SK-N-SH (cell line): ENCODE results near the gene MARK3. TPM values are rescaled to one million over a fixed set of nuclear protein-coding genes. Genes with fewer than 3 reads are reported as not detected.
"Not testable (repeated sequence)": the region's sequence is repeated elsewhere in the genome, so short reads cannot be mapped to it uniquely, and the experiment has no call there.

Experiments used
- CTCF ChIA-PET: fragments of 300-600, 350-600 bp; formaldehyde crosslinking; extraction: SDS; loops from one replicate; lab custom pipeline; 2021; lab: Yijun Ruan, JAX
- POLR2A ChIA-PET: fragments of 350-600 bp; sonication (Branson Sonifier 250); formaldehyde crosslinking; extraction: SDS; loops from one replicate; lab custom pipeline; 2020; ENCODE audit warnings: antibody characterized with exemption, inconsistent platforms; lab: Yijun Ruan, JAX
- DNase-seq: peaks from one replicate; pipeline ENCODE4 v3.0.0; 2012
- H2AFZ ChIP-seq: fragments of 200-600 bp; sonication (generic); 2 replicates; pipeline ENCODE4 v1.8.1; 2016; ENCODE audit warnings: antibody characterized with exemption, mild to moderate bottlenecking, low read depth
- H3F3A ChIP-seq: fragments of 200-600 bp; sonication (generic); replicated peaks from 2 replicates; pipeline ENCODE3; 2016; ENCODE audit warnings: antibody characterized with exemption, mild to moderate bottlenecking; ENCODE audit not compliant: insufficient read depth
- H3K27ac ChIP-seq, 2 experiments: fragments of 200-500 bp in 1 of 2; fragments of 200-600 bp in 1 of 2; sonication (Bioruptor generic) in 1 of 2; sonication (generic), shearing (Covaris generic) in 1 of 2; 2 replicates each; pipeline versions ENCODE4 v1.5.1 to v1.6.1; 2014 to 2016; ENCODE audit warnings: low read depth in 2 of 2, inconsistent platforms in 1 of 2, low read length in 1 of 2, mild to moderate bottlenecking in 1 of 2, mixed read lengths in 1 of 2
- H3K27me3 ChIP-seq: fragments of 200-600 bp; sonication (generic), shearing (Covaris generic); 2 replicates; pipeline ENCODE4 v1.6.1; 2016; ENCODE audit warnings: mixed run types; ENCODE audit not compliant: insufficient read depth
- H3K36me3 ChIP-seq, 2 experiments: fragments of 200-500 bp in 1 of 2; fragments of 200-600 bp in 1 of 2; sonication (Bioruptor generic) in 1 of 2; sonication (generic) in 1 of 2; replicated peaks in 1 of 2; 2 replicates each; pipeline versions ENCODE3 to v1.5.1; 2014 to 2016; ENCODE audit warnings: low read length in 1 of 2, mild to moderate bottlenecking in 1 of 2; ENCODE audit not compliant: insufficient read depth in 2 of 2, control insufficient read depth in 1 of 2
- H3K4me1 ChIP-seq, 2 experiments: fragments of 200-500 bp in 1 of 2; fragments of 200-600 bp in 1 of 2; sonication (Bioruptor generic) in 1 of 2; sonication (generic), shearing (Covaris generic) in 1 of 2; 2 replicates each; pipeline versions ENCODE4 v1.5.1 to v1.6.1; 2014 to 2016; ENCODE audit warnings: low read depth in 1 of 2, low read length in 1 of 2, mixed run types in 1 of 2; ENCODE audit not compliant: insufficient read depth in 2 of 2, control insufficient read depth in 1 of 2
- H3K4me2 ChIP-seq: fragments of 200-600 bp; sonication (generic), shearing (Covaris generic); 2 replicates; pipeline ENCODE4 v1.6.1; 2017; ENCODE audit warnings: mixed run types
- H3K4me3 ChIP-seq, 2 experiments: fragments of 200-500 bp in 1 of 2; fragments of 200-600 bp in 1 of 2; sonication (Bioruptor generic) in 1 of 2; sonication (generic), shearing (Covaris generic) in 1 of 2; 2 replicates each; pipeline versions ENCODE4 v1.5.1 to v1.8.1; 2014 to 2016; ENCODE audit warnings: low read depth in 2 of 2, inconsistent platforms in 1 of 2, low read length in 1 of 2, mild to moderate bottlenecking in 1 of 2, mixed read lengths in 1 of 2, moderate library complexity in 1 of 2
- H3K79me2 ChIP-seq: fragments of 200-600 bp; sonication (generic); 2 replicates; pipeline ENCODE4 v1.8.1; 2017; ENCODE audit warnings: mild to moderate bottlenecking; ENCODE audit not compliant: insufficient read depth
- H3K9ac ChIP-seq: fragments of 200-600 bp; sonication (generic); 2 replicates; pipeline ENCODE4 v1.6.1; 2017; ENCODE audit warnings: mixed run types
- H3K9me2 ChIP-seq: fragments of 200-600 bp; sonication (generic); 2 replicates; pipeline ENCODE4 v1.6.1; 2017; ENCODE audit warnings: mixed run types
- H3K9me3 ChIP-seq: fragments of 200-600 bp; sonication (generic); 2 replicates; pipeline ENCODE4 v1.6.1; 2017; ENCODE audit warnings: mixed run types, mild to moderate bottlenecking, moderate library complexity
- H4K20me1 ChIP-seq: fragments of 200-600 bp; sonication (generic); 2 replicates; pipeline ENCODE4 v1.6.1; 2017; ENCODE audit warnings: mild to moderate bottlenecking, mixed run types; ENCODE audit not compliant: insufficient read depth
- CHD2 ChIP-seq: fragments of 150-350 bp; IDR thresholded peaks from 2 replicates; pipeline ENCODE4 v1.6.1; 2018; ENCODE audit warnings: low read length; ENCODE audit not compliant: partially characterized antibody
- CTCF ChIP-seq: fragments of 200-600 bp; sonication (generic); IDR thresholded peaks from 2 replicates; pipeline ENCODE4 v1.6.1; 2017; ENCODE audit warnings: antibody characterized with exemption, mild to moderate bottlenecking, moderate library complexity
- EP300 ChIP-seq, 2 experiments: IDR thresholded peaks; 2 replicates each; pipeline versions ENCODE4 v1.4.0 to v1.6.1; 2012; ENCODE audit warnings: borderline replicate concordance in 1 of 2, low read depth in 1 of 2, low read length in 1 of 2
- FOXM1 ChIP-seq: IDR thresholded peaks from 2 replicates; pipeline ENCODE4 v1.4.0; 2012; ENCODE audit warnings: low read depth, mild to moderate bottlenecking
- GABPA ChIP-seq: IDR thresholded peaks from 2 replicates; pipeline ENCODE4 v1.4.0; 2012; ENCODE audit warnings: low read depth, mild to moderate bottlenecking
- IRF3 ChIP-seq: fragments of 150-350 bp; IDR thresholded peaks from 2 replicates; pipeline ENCODE4 v1.6.1; 2016; ENCODE audit warnings: mild to moderate bottlenecking, low read depth, low read length
- MEF2A ChIP-seq: IDR thresholded peaks from 2 replicates; pipeline ENCODE4 v1.4.0; 2012; ENCODE audit warnings: low read depth, borderline replicate concordance
- MXI1 ChIP-seq: IDR thresholded peaks from 2 replicates; pipeline ENCODE4 v1.6.1; 2012; ENCODE audit warnings: mild to moderate bottlenecking, low read depth, low read length, improper control_type of control experiment
- NRF1 ChIP-seq: IDR thresholded peaks from 2 replicates; pipeline ENCODE4 v1.6.1; 2012; ENCODE audit warnings: low read depth, mild to moderate bottlenecking, low read length
- POLR2AphosphoS5 ChIP-seq: IDR thresholded peaks from 2 replicates; pipeline ENCODE4 v1.6.1; 2012; ENCODE audit warnings: low read depth, low read length
- REST ChIP-seq: IDR thresholded peaks from 2 replicates; pipeline ENCODE4 v1.6.1; 2012; ENCODE audit warnings: mild to moderate bottlenecking, low read depth, low read length, moderate library complexity
- SIN3A ChIP-seq: IDR thresholded peaks from 2 replicates; pipeline ENCODE4 v1.6.1; 2012; ENCODE audit warnings: low read depth, mild to moderate bottlenecking, low read length, moderate library complexity, borderline replicate concordance
- SMC3 ChIP-seq: IDR thresholded peaks from 2 replicates; pipeline ENCODE4 v1.6.1; 2012; ENCODE audit warnings: low read depth, low read length, improper control_type of control experiment
- TCF12 ChIP-seq: IDR thresholded peaks from 2 replicates; pipeline ENCODE4 v1.4.0; 2012
- YY1 ChIP-seq: IDR thresholded peaks from 2 replicates; pipeline ENCODE4 v1.4.0; 2012; ENCODE audit warnings: low read depth, mild to moderate bottlenecking
- WGBS: methylation state at CpG from one replicate; pipeline ENCODE4 v1.1.6; 2017; ENCODE audit warnings: low lambda C conversion rate; 5-methylcytosine and 5-hydroxymethylcytosine counted together
- polyA plus RNA-seq, 3 experiments: library from polyadenylated mRNA; depleted of rRNA; stranded (reverse); fragments of >200 nt; gene quantifications; 2 replicates each; pipeline ENCODE4 v1.2.3, GENCODE V29; 2012
- TF ChIP-seq, protein P1 (sequence below): IDR thresholded peaks from 2 replicates; pipeline ENCODE4 v1.4.0; 2012; ENCODE audit warnings: low read depth

MARK3 gene
- polyA plus RNA-seq, 1 of the 3 experiments (the other 2 are of a cell fraction), result 73.4 TPM

DNA sequence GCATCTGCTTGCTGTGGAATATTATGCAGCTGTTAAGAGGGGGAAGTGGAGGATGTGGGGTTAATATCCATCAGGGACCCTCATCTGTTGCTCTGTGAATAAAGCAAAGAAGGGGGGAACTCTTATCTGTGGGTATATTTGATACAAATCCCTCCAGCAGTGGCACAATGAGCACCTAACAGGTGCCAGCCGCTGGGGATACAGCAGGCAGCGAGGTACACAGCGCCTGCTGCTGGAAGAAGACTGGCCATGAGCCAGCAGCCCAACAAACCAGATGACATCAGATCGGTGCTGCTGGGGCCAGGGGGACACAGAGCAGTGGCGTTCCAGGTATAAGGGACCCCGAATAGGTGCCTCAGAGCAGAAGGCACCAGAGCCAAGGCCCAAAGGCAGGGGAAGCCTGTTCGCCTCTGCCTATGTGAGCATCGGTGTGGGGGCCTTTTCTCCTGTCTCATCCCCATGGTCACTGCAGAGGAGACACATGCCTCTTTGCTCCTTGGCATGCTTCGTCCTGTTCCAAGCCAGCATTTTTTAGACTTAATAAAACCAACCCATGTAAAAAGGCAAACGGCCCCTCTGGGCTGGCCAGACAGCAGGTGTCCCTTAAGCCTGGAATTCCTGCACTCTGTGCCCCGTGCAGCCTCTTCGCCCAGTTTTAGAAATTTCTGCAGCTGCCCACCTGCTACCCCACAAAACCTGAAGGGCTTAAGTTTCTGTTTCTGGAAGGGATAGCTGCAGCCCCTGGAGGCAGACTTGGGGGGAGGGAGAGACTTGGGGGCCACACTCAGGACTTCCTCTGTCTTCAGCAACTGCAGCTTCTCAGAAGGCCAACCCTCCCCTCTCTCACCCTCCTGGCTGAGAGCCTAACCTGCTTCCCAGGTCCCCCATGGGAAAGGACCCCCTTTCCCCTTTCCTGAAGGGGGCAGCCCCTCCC lies 139.1 kb downstream of the MARK3 start:
- Histone ChIP-seq H3K9me2 (no peaks in the 10 kb centered on the region), H3F3A (peaks cover 8% of the 10 kb centered on the region), H3K79me2 (peaks cover 5% of the 10 kb centered on the region), H2AFZ (no peak overlapping the region), H3K4me2 (no peak overlapping the region), H3K27me3 (peaks cover 16% of the 10 kb centered on the region), H3K4me3 (no peak overlapping the region), H4K20me1 (no peaks in the 10 kb centered on the region)
- 58% methylated on average over 7 of the region's 12 CpGs for WGBS
- TF ChIP-seq NRF1, result no peak
- no peak for TF ChIP-seq TCF12
- TF ChIP-seq IRF3, result no peak
- no peak for TF ChIP-seq CHD2
- no peak for TF ChIP-seq REST
- no peak for TF ChIP-seq MEF2A
- no peak for TF ChIP-seq MXI1
- TF ChIP-seq SIN3A, result no peak
- TF ChIP-seq, protein P1, sequence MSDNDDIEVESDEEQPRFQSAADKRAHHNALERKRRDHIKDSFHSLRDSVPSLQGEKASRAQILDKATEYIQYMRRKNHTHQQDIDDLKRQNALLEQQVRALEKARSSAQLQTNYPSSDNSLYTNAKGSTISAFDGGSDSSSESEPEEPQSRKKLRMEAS, result no peak
- TF ChIP-seq FOXM1, result no peak
- no peak for TF ChIP-seq YY1
- TF ChIP-seq GABPA, result no peak
- no peak for TF ChIP-seq POLR2AphosphoS5
- no peak for TF ChIP-seq EP300 (IDR thresholded peaks at IDR 0.05; ENCODE audit: borderline replicate concordance in 1 of 2, low read depth in 1 of 2, low read length in 1 of 2)
- no peak for TF ChIP-seq CTCF
- no peak for TF ChIP-seq SMC3
- TF ChIP-seq, all 33 proteins: peak for 0
- DNase-seq, result no peak
- H3K9ac ChIP-seq, result no peak overlapping the region
- ChIA-PET CTCF (interaction anchor here (1.6 to 1.9 kb wide), 2 partner anchors 19 to 24 kb away, joined by 4 to 7 read pairs; no protein-coding TSS in a partner anchor), POLR2A (interaction anchor here (3.5 kb wide), 1 partner anchor 18 kb away, joined by 19 read pairs; no protein-coding TSS in a partner anchor)
- no peak overlapping the region for H3K27ac ChIP-seq
- peaks cover 0 to 4% of the 10 kb centered on the region in 2 experiments for H3K36me3 ChIP-seq
- peaks cover 9 to 19% of the 10 kb centered on the region in 2 experiments; a peak in 1 of 4 replicates for H3K4me1 ChIP-seq
- no peaks in the 10 kb centered on the region for H3K9me3 ChIP-seq

- H4K20me1 ChIP-seq, CTCF ChIA-PET, H3K27ac ChIP-seq, H3K9me2 ChIP-seq, H3K9ac ChIP-seq, H3K9me3 ChIP-seq, H3K4me2 ChIP-seq, H2AFZ ChIP-seq, H3K36me3 ChIP-seq, POLR2A ChIA-PET, H3F3A ChIP-seq, DNase-seq, H3K4me3 ChIP-seq: not testable (repeated sequence)
- Histone ChIP-seq H3K79me2 (peaks cover 18% of the 10 kb centered on the region), H3K4me1 (peaks cover 9 to 28% of the 10 kb centered on the region in 2 experiments; a peak in 1 of 4 replicates), H3K27me3 (peaks cover 16% of the 10 kb centered on the region)
- WGBS, result 64% methylated on average over 17 of the region's 17 CpGs
Observed at GRCh38 chr14:103525430-103526246, 140.4 kb downstream of the MARK3 start.
